DMS 273 treated with DMSO at 0.1 percent for 48 hours (cell line): ENCODE data around the gene TMEM272.
A peak's percentile ranks its signal among the peaks of the same experiment; 100 is the strongest.

Experiments
- DNase-seq: peaks from one replicate; lab custom pipeline; 2025; lab: John Stamatoyannopoulos, UW

Gene TMEM272

GRCh38 chr13:51849145-51850101 is 4.4 kb upstream of the TMEM272 start:
- DNase-seq, result no peak

GRCh38 chr13:51848674-51849073 is 3.7 kb upstream of the TMEM272 start:
- DNase-seq, result no peak

GRCh38 chr13:51846756-51847155 is 1.8 kb upstream of the TMEM272 start:
- no peak for DNase-seq

GRCh38 chr13:51845574-51846318 is 769 bp upstream of the TMEM272 start:
- DNase-seq, result no peak

- DNase-seq, result no peak
Measured at GRCh38 chr13:51843529-51843928, 1.4 kb downstream of the TMEM272 start.

GRCh38 chr13:51841732-51842131 is 3.2 kb downstream of the TMEM272 start:
- DNase-seq, result no peak

GRCh38 chr13:51840917-51841316 is 4.1 kb downstream of the TMEM272 start:
- DNase-seq, result no peak

GRCh38 chr13:51839711-51840540 is 5.1 kb downstream of the TMEM272 start:
- DNase-seq, result no peak

- no peak for DNase-seq
Measured at GRCh38 chr13:51838240-51838846, 6.6 kb downstream of the TMEM272 start.

- DNase-seq, result no peak
Measured at GRCh38 chr13:51837016-51837415, 8.0 kb downstream of the TMEM272 start.

- peak; percentile 84 for DNase-seq
Measured at GRCh38 chr13:51834581-51835171, 10.3 kb downstream of the TMEM272 start.

- DNase-seq, result no peak
Measured at GRCh38 chr13:51833980-51834379, 11.0 kb downstream of the TMEM272 start.

GRCh38 chr13:51832471-51833152 is 12.4 kb downstream of the TMEM272 start:
- DNase-seq, result peak; percentile 19

GRCh38 chr13:51831519-51831918 is 13.5 kb downstream of the TMEM272 start:
- no peak for DNase-seq

GRCh38 chr13:51829568-51829899 is 15.4 kb downstream of the TMEM272 start:
- DNase-seq, result no peak

- DNase-seq, result no peak
Measured at GRCh38 chr13:51828730-51829567, 16.0 kb downstream of the TMEM272 start.

GRCh38 chr13:51827254-51827653 is 17.7 kb downstream of the TMEM272 start:
- no peak for DNase-seq

- DNase-seq, result no peak
Measured at GRCh38 chr13:51826606-51827005, 18.4 kb downstream of the TMEM272 start.

- DNase-seq, result no peak
Measured at GRCh38 chr13:51825681-51826254, 19.2 kb downstream of the TMEM272 start.

GRCh38 chr13:51825165-51825592 is 19.8 kb downstream of the TMEM272 start:
- DNase-seq, result no peak
